Neuronal stem cell (in vitro differentiated cells): ENCODE measurements around the gene TBRG1.

Experiments used
- DNase-seq: peaks from one replicate; pipeline ENCODE4 v3.0.0-alpha.2; 2013; ENCODE audit warnings: low spot score
- H2AFZ ChIP-seq: one replicate; pipeline ENCODE4 v1.6.1; 2013; ENCODE audit warnings: mild to moderate bottlenecking, low read length, inconsistent platforms
- H2AK5ac ChIP-seq: 2 replicates; pipeline ENCODE4 v1.6.1; 2013; ENCODE audit warnings: low read depth, mild to moderate bottlenecking, inconsistent platforms, low read length, moderate library complexity, mixed read lengths
- H2BK120ac ChIP-seq: 2 replicates; pipeline ENCODE4 v1.6.1; 2013; ENCODE audit warnings: low read depth, mild to moderate bottlenecking, inconsistent platforms, low read length, moderate library complexity, mixed read lengths
- H2BK12ac ChIP-seq: one replicate; pipeline ENCODE4 v1.6.1; 2013; ENCODE audit warnings: low read length, inconsistent platforms
- H2BK15ac ChIP-seq: 2 replicates; pipeline ENCODE4 v1.6.1; 2013; ENCODE audit warnings: mild to moderate bottlenecking, low read length, inconsistent platforms, mixed read lengths
- H2BK5ac ChIP-seq: one replicate; pipeline ENCODE4 v1.6.1; 2013; ENCODE audit warnings: inconsistent platforms, mild to moderate bottlenecking, low read length, moderate library complexity
- H3K14ac ChIP-seq: one replicate; pipeline ENCODE4 v1.6.1; 2013; ENCODE audit warnings: low read length, inconsistent platforms
- H3K18ac ChIP-seq: 2 replicates; pipeline ENCODE4 v1.6.1; 2013; ENCODE audit warnings: low read length, inconsistent platforms
- H3K23ac ChIP-seq: 2 replicates; pipeline ENCODE4 v1.6.1; 2013; ENCODE audit warnings: low read depth, mild to moderate bottlenecking, mixed read lengths, low read length, inconsistent platforms; ENCODE audit not compliant: poor library complexity
- H3K27ac ChIP-seq: replicated peaks from 3 replicates; pipeline ENCODE4 v1.5.1; 2013; ENCODE audit warnings: low read length, inconsistent platforms
- H3K27me3 ChIP-seq, 3 experiments: 2 replicates each; pipeline ENCODE4 v1.6.1; 2013; ENCODE audit warnings: low read length in 3 of 3, mild to moderate bottlenecking in 2 of 3, inconsistent platforms in 1 of 3, low read depth in 1 of 3, mixed read lengths in 1 of 3, moderate library complexity in 1 of 3; ENCODE audit not compliant: control insufficient read depth in 3 of 3, insufficient read depth in 3 of 3
- H3K36me3 ChIP-seq, 2 donors: replicated peaks in 1 of 2; 2 replicates each; pipeline ENCODE4 v1.6.1; 2013; ENCODE audit warnings: low read length in 2 of 2; ENCODE audit not compliant: control insufficient read depth in 2 of 2, insufficient read depth in 2 of 2
- H3K4ac ChIP-seq: 2 replicates; pipeline ENCODE4 v1.6.1; 2013; ENCODE audit warnings: inconsistent platforms, mild to moderate bottlenecking, low read length, moderate library complexity
- H3K4me1 ChIP-seq, 2 donors: 1 replicate in 1 of 2; 2 replicates in 1 of 2; pipeline ENCODE4 v1.6.1; 2013; ENCODE audit warnings: low read length in 2 of 2, low read depth in 1 of 2; ENCODE audit not compliant: control insufficient read depth in 2 of 2, insufficient read depth in 1 of 2
- H3K4me2 ChIP-seq: one replicate; pipeline ENCODE4 v1.6.1; 2013; ENCODE audit warnings: mild to moderate bottlenecking, low read length, inconsistent platforms; ENCODE audit not compliant: insufficient read depth, poor library complexity, severe bottlenecking
- H3K4me3 ChIP-seq, 2 donors: 2 replicates each; pipeline ENCODE4 v1.5.1; 2013; ENCODE audit warnings: low read length in 2 of 2, mild to moderate bottlenecking in 2 of 2, inconsistent platforms in 1 of 2, moderate library complexity in 1 of 2
- H3K79me1 ChIP-seq: one replicate; pipeline ENCODE4 v1.6.1; 2013; ENCODE audit warnings: low read depth, mild to moderate bottlenecking, inconsistent platforms, low read length, moderate library complexity
- H3K9ac ChIP-seq: one replicate; pipeline ENCODE4 v1.6.1; 2013; ENCODE audit warnings: mild to moderate bottlenecking, low read depth, low read length, inconsistent platforms; ENCODE audit not compliant: poor library complexity
- H3K9me3 ChIP-seq, 2 donors: replicated peaks in 1 of 2; 2 replicates each; pipeline versions ENCODE3 to v1.6.1; 2013; ENCODE audit warnings: low read length in 2 of 2, mild to moderate bottlenecking in 2 of 2, inconsistent platforms in 1 of 2, low read depth in 1 of 2, mixed read lengths in 1 of 2, moderate library complexity in 1 of 2; ENCODE audit not compliant: control insufficient read depth in 2 of 2, insufficient read depth in 1 of 2
- H4K8ac ChIP-seq: one replicate; pipeline ENCODE4 v1.6.1; 2013; ENCODE audit warnings: low read depth, mild to moderate bottlenecking, inconsistent platforms, low read length, moderate library complexity
- H4K91ac ChIP-seq: one replicate; pipeline ENCODE4 v1.6.1; 2013; ENCODE audit warnings: low read length, low read depth, mild to moderate bottlenecking, inconsistent platforms; ENCODE audit not compliant: poor library complexity
- WGBS, 2 donors: extraction: QIAGEN DNeasy Blood & Tissue Kit; methylation state at CpG; one replicate each; pipeline ENCODE4 v1.1.7; 2013; ENCODE audit warnings: missing lambda C conversion rate in 2 of 2, mixed read lengths in 1 of 2; ENCODE audit not compliant: insufficient read length in 2 of 2, insufficient replicate concordance in 1 of 2; ENCODE audit errors: extremely low coverage in 2 of 2; 5-methylcytosine and 5-hydroxymethylcytosine counted together

Gene TBRG1

DNA sequence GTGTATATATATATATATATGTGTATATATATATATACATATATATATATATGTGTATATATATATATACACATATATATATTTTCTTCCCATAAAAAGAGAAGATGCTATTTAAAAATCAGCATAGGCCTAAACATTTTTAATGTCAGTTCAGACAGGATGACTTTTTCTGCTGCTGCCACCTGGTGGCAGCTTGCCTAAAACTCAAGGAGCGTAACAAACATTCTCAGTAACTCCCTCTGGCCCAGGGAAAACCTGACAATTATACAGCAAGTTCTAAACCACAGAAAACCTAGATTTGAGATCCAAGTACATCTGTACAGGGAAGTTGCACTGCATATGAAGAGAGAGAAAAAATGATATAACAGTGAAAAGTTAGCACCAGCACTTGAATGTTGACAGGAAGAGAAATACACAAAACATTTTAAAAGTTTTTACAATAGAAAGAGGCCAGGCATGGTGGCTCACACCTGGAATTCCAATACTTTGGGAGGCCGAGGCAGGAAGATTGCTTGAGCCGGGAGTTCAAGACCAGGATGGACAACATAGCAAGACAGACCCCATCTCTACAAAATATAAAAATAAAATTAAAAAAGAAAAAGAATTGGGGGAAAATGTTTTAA lies 36.3 kb upstream of the TBRG1 start:
- WGBS, 2 donors, result no CpG with 5 or more reads among the region's 3 CpGs
- Histone ChIP-seq H3K79me1 (no peaks in the 10 kb centered on the region), H3K27me3 (no peaks in the 10 kb centered on the region), H3K36me3 (no peaks in the 10 kb centered on the region), H2AFZ (no peak overlapping the region), H3K4me3 (no peak overlapping the region), H3K14ac (no peak overlapping the region), H3K4ac (no peak overlapping the region), H2BK12ac (no peak overlapping the region), H3K4me2 (no peak overlapping the region), H2AK5ac (no peak overlapping the region), H4K91ac (no peak overlapping the region), H3K9ac (no peak overlapping the region), H4K8ac (no peak overlapping the region), H3K4me1 (no peaks in the 10 kb centered on the region), H3K27ac (no peak overlapping the region), H2BK5ac (no peak overlapping the region), H2BK15ac (no peak overlapping the region), H2BK120ac (no peak overlapping the region), H3K18ac (no peak overlapping the region), H3K9me3 (no peaks in the 10 kb centered on the region), H3K23ac (no peak overlapping the region)
- DNase-seq, result peak; percentile 48

GRCh38 chr11:124591430-124591829 lies 31.2 kb upstream of the TBRG1 start:
- no peaks in the 10 kb centered on the region for H3K79me1 ChIP-seq
- no peak for DNase-seq
- WGBS, 2 donors, result no CpG with 5 or more reads among the region's 2 CpGs
- no peak overlapping the region for H3K4me2 ChIP-seq
- no peak overlapping the region for H4K91ac ChIP-seq
- no peak overlapping the region for H3K23ac ChIP-seq
- no peak overlapping the region for H2BK5ac ChIP-seq
- no peaks in the 10 kb centered on the region for H3K27me3 ChIP-seq
- no peak overlapping the region for H2BK120ac ChIP-seq
- no peak overlapping the region for H2AFZ ChIP-seq
- no peak overlapping the region for H3K27ac ChIP-seq
- no peak overlapping the region for H4K8ac ChIP-seq
- no peaks in the 10 kb centered on the region for H3K36me3 ChIP-seq
- no peak overlapping the region for H2AK5ac ChIP-seq
- H3K18ac ChIP-seq, result no peak overlapping the region
- no peaks in the 10 kb centered on the region for H3K4me1 ChIP-seq
- no peak overlapping the region for H3K9ac ChIP-seq
- no peak overlapping the region for H3K4ac ChIP-seq
- H3K4me3 ChIP-seq, result no peak overlapping the region
- H2BK12ac ChIP-seq, result no peak overlapping the region
- H3K9me3 ChIP-seq, result no peaks in the 10 kb centered on the region
- H2BK15ac ChIP-seq, result no peak overlapping the region
- H3K14ac ChIP-seq, result no peak overlapping the region

DNA sequence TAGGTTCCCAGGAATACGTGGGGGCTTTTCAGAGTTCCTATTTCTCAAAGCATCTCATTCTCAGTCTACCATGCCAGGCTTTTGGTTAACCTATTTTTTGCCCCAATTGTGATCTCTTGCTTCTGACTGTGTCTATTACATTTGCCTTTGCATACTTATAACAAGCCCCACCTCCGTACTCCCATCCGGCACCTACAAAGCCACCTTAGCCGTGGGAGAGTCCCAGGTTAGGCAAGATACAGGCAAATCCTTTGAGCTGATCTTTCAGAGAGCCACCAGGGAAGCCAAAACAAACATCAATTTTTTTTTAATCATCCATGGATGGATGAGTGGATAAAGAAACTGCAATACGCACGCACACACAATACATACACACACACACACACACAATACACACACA lies 30.0 kb upstream of the TBRG1 start:
- WGBS, 2 donors, result no CpG with 5 or more reads among the region's 6 CpGs
- no peak overlapping the region for H2AFZ ChIP-seq
- no peaks in the 10 kb centered on the region for H3K27me3 ChIP-seq
- no peak overlapping the region for H3K4me2 ChIP-seq
- no peak for DNase-seq
- H3K36me3 ChIP-seq, result no peaks in the 10 kb centered on the region
- H3K4me3 ChIP-seq, result no peak overlapping the region
- no peak overlapping the region for H4K91ac ChIP-seq
- no peak overlapping the region for H3K18ac ChIP-seq
- no peak overlapping the region for H2AK5ac ChIP-seq
- H3K4me1 ChIP-seq, result no peaks in the 10 kb centered on the region
- H2BK5ac ChIP-seq, result no peak overlapping the region
- no peak overlapping the region for H3K14ac ChIP-seq
- H2BK15ac ChIP-seq, result no peak overlapping the region
- no peaks in the 10 kb centered on the region for H3K79me1 ChIP-seq
- H2BK120ac ChIP-seq, result no peak overlapping the region
- no peaks in the 10 kb centered on the region for H3K9me3 ChIP-seq
- no peak overlapping the region for H3K27ac ChIP-seq
- no peak overlapping the region for H3K9ac ChIP-seq
- H3K4ac ChIP-seq, result no peak overlapping the region
- no peak overlapping the region for H2BK12ac ChIP-seq
- no peak overlapping the region for H3K23ac ChIP-seq
- no peak overlapping the region for H4K8ac ChIP-seq

- no peak overlapping the region for H3K14ac ChIP-seq
- no peak overlapping the region for H2BK15ac ChIP-seq
- no peaks in the 10 kb centered on the region for H3K4me1 ChIP-seq
- DNase-seq, result no peak
- H3K18ac ChIP-seq, result no peak overlapping the region
- no peaks in the 10 kb centered on the region for H3K79me1 ChIP-seq
- no peak overlapping the region for H2BK12ac ChIP-seq
- no peak overlapping the region for H3K23ac ChIP-seq
- no peak overlapping the region for H2BK120ac ChIP-seq
- no peaks in the 10 kb centered on the region for H3K9me3 ChIP-seq
- H2AFZ ChIP-seq, result no peak overlapping the region
- no peak overlapping the region for H2BK5ac ChIP-seq
- H4K91ac ChIP-seq, result no peak overlapping the region
- no peaks in the 10 kb centered on the region for H3K27me3 ChIP-seq
- no peak overlapping the region for H3K4me3 ChIP-seq
- no peak overlapping the region for H4K8ac ChIP-seq
- H3K4me2 ChIP-seq, result no peak overlapping the region
- no peak overlapping the region for H2AK5ac ChIP-seq
- no peak overlapping the region for H3K9ac ChIP-seq
- H3K27ac ChIP-seq, result no peak overlapping the region
- no peaks in the 10 kb centered on the region for H3K36me3 ChIP-seq
- no peak overlapping the region for H3K4ac ChIP-seq
- no CpG with 5 or more reads among the region's 3 CpGs for WGBS, 2 donors
Observed at GRCh38 chr11:124595302-124595701, 27.4 kb upstream of the TBRG1 start.
